ENCODE data around the gene RNF130.

RNF130 gene

GRCh38 chr5:180056153-180056552 lies 15.4 kb downstream of the RNF130 start:
- no peak for DNase-seq (ENCODE audit: low read depth)

GRCh38 chr5:180054226-180054625 lies 17.3 kb downstream of the RNF130 start:
- DNase-seq (ENCODE audit: low read depth) = no peak

- no peak for DNase-seq (ENCODE audit: low read depth)
Measured at GRCh38 chr5:180053061-180053602, 18.4 kb downstream of the RNF130 start.

GRCh38 chr5:180052211-180052818 lies 19.2 kb downstream of the RNF130 start:
- DNase-seq (ENCODE audit: low read depth) = no peak

- DNase-seq (ENCODE audit: low read depth) = no peak
Measured at GRCh38 chr5:180050121-180050940, 21.2 kb downstream of the RNF130 start.

- no peak for DNase-seq (ENCODE audit: low read depth)
Measured at GRCh38 chr5:180049185-180049548, 22.4 kb downstream of the RNF130 start.

- DNase-seq (ENCODE audit: low read depth) = no peak
Measured at GRCh38 chr5:180047667-180048066, 23.9 kb downstream of the RNF130 start.

GRCh38 chr5:180046656-180047055 lies 24.9 kb downstream of the RNF130 start:
- DNase-seq (ENCODE audit: low read depth) = no peak

GRCh38 chr5:180045889-180046499 lies 25.6 kb downstream of the RNF130 start:
- no peak for DNase-seq (ENCODE audit: low read depth)

- no peak for DNase-seq (ENCODE audit: low read depth)
Measured at GRCh38 chr5:180043377-180043776, 28.2 kb downstream of the RNF130 start.

GRCh38 chr5:180041301-180042274 lies 30.0 kb downstream of the RNF130 start:
- no peak for DNase-seq (ENCODE audit: low read depth)

- no peak for DNase-seq (ENCODE audit: low read depth)
Measured at GRCh38 chr5:180040287-180041214, 31.0 kb downstream of the RNF130 start.

GRCh38 chr5:180035206-180035931 lies 36.2 kb downstream of the RNF130 start:
- DNase-seq (ENCODE audit: low read depth) = no peak

- DNase-seq (ENCODE audit: low read depth) = no peak
Measured at GRCh38 chr5:180034564-180034963, 37.0 kb downstream of the RNF130 start.

- no peak for DNase-seq (ENCODE audit: low read depth)
Measured at GRCh38 chr5:180027459-180028089, 44.0 kb downstream of the RNF130 start.

- no peak for DNase-seq (ENCODE audit: low read depth)
Measured at GRCh38 chr5:180026734-180027458, 44.7 kb downstream of the RNF130 start.

GRCh38 chr5:180026320-180026719 lies 45.2 kb downstream of the RNF130 start:
- DNase-seq (ENCODE audit: low read depth) = no peak

GRCh38 chr5:180021900-180022299 lies 49.7 kb downstream of the RNF130 start:
- DNase-seq (ENCODE audit: low read depth) = no peak

GRCh38 chr5:180020176-180020575 lies 51.4 kb downstream of the RNF130 start:
- DNase-seq (ENCODE audit: low read depth) = no peak

Measured in GM04503 (cell line).